Stimulated activated naive CD8-positive, alpha-beta T cell treated with anti-CD3 and anti-CD28 coated beads, Interleukin-15, Interleukin-2, amounts not matched to agents 100 U/mL and 50 U/mL, for 24 hours (primary cell): ENCODE measurements around the gene CDC40.

Experiments
- ATAC-seq: fragments of 150-1000 bp; cut with Tn5 transposase; one replicate; pipeline ENCODE4 v1.10.0; 2021
- DNase-seq: peaks from one replicate; pipeline ENCODE4 v3.0.0; 2021

CDC40 gene

GRCh38 chr6:110180228-110181008, at the start of gene CDC40:
Gene CDC40, plus strand, starts transcription at chr6:110180427. Its CDS starts 18 bp downstream, at chr6:110180445.
- peak; percentile 35 for ATAC-seq
- peak; percentile 62 for DNase-seq

GRCh38 chr6:110137924-110138887, 42.0 kb upstream of the CDC40 start:
- DNase-seq, result no peak

GRCh38 chr6:110139052-110139451, 41.2 kb upstream of the CDC40 start:
- no peak for DNase-seq
- ATAC-seq, result no peak

More at GRCh38 chr6:110137924-110138887, 42.0 kb upstream of the CDC40 start:
- no peak for ATAC-seq

- no peak for ATAC-seq
These were observed 39.6 kb upstream of the CDC40 start for GRCh38 chr6:110140650-110141049.

GRCh38 chr6:110147870-110148269, 32.4 kb upstream of the CDC40 start:
- ATAC-seq, result no peak
- DNase-seq, result no peak

More at GRCh38 chr6:110140650-110141049, 39.6 kb upstream of the CDC40 start:
- no peak for DNase-seq

GRCh38 chr6:110158479-110158878, 21.7 kb upstream of the CDC40 start:
- ATAC-seq (no peak), DNase-seq (no peak)

GRCh38 chr6:110170081-110170480, 10.1 kb upstream of the CDC40 start:
- no peak for DNase-seq
- ATAC-seq, result no peak

- DNase-seq, result no peak
These were observed 6.6 kb upstream of the CDC40 start for GRCh38 chr6:110173506-110174132.

GRCh38 chr6:110178626-110179405, 1.4 kb upstream of the CDC40 start:
- ATAC-seq, result peak; percentile 58
- DNase-seq, result peak; percentile 67

More at GRCh38 chr6:110173506-110174132, 6.6 kb upstream of the CDC40 start:
- no peak for ATAC-seq

GRCh38 chr6:110179406-110180227, 610 bp upstream of the CDC40 start, which contains the start of gene WASF1:
Gene WASF1, minus strand, starts transcription at chr6:110179670. Its CDS starts 52,069 bp downstream, at chr6:110127601.
- ATAC-seq, result peak; percentile 87
- peak; percentile 90 for DNase-seq

GRCh38 chr6:110181131-110182030, 1.2 kb downstream of the CDC40 start:
- DNase-seq (no peak), ATAC-seq (no peak)

GRCh38 chr6:110183292-110183885, 3.2 kb downstream of the CDC40 start:
- ATAC-seq, result no peak
- DNase-seq, result no peak

GRCh38 chr6:110185879-110186278, 5.7 kb downstream of the CDC40 start:
- DNase-seq, result no peak

GRCh38 chr6:110188791-110189190, 8.6 kb downstream of the CDC40 start:
- DNase-seq, result no peak
- no peak for ATAC-seq

More at GRCh38 chr6:110185879-110186278, 5.7 kb downstream of the CDC40 start:
- peak; percentile 51 for ATAC-seq

- DNase-seq, result no peak
- ATAC-seq, result no peak
These were observed 10.5 kb downstream of the CDC40 start for GRCh38 chr6:110190726-110191125.

GRCh38 chr6:110191477-110191876, 11.2 kb downstream of the CDC40 start:
- no peak for ATAC-seq
- no peak for DNase-seq

- no peak for DNase-seq
- no peak for ATAC-seq
These were observed 15.4 kb downstream of the CDC40 start for GRCh38 chr6:110195639-110196038.

GRCh38 chr6:110196874-110197273, 16.6 kb downstream of the CDC40 start:
- ATAC-seq (no peak), DNase-seq (no peak)

- DNase-seq (no peak), ATAC-seq (no peak)
These were observed 18.3 kb downstream of the CDC40 start for GRCh38 chr6:110198561-110198960.
